Urinary bladder (tissue), 4 donors: ENCODE measurements around the gene SHC3. TPM values are rescaled to one million over a fixed set of nuclear protein-coding genes. Genes with fewer than 3 reads are reported as not detected.
"Not testable (repeated sequence)": the region's sequence is repeated elsewhere in the genome, so short reads cannot be mapped to it uniquely, and the experiment has no call there.

ENCODE experiments used
- DNase-seq: peaks from one replicate; pipeline ENCODE4 v3.0.0-alpha.2; 2015; ENCODE audit errors: extremely low spot score
- H3K27ac ChIP-seq: one replicate; pipeline ENCODE4 v1.5.1; 2013; ENCODE audit warnings: low read depth, mild to moderate bottlenecking, moderate library complexity
- H3K36me3 ChIP-seq: one replicate; pipeline ENCODE4 v1.6.1; 2013; ENCODE audit warnings: mild to moderate bottlenecking, moderate library complexity; ENCODE audit not compliant: insufficient read depth
- H3K4me1 ChIP-seq: one replicate; pipeline ENCODE4 v1.6.1; 2013; ENCODE audit warnings: mild to moderate bottlenecking, moderate library complexity; ENCODE audit not compliant: insufficient read depth
- H3K4me3 ChIP-seq: one replicate; pipeline ENCODE4 v1.5.1; 2013; ENCODE audit warnings: low read depth, low read length
- WGBS: extraction: QIAGEN DNeasy Blood & Tissue Kit; methylation state at CpG from one replicate; pipeline ENCODE4 v1.1.7; 2013; 5-methylcytosine and 5-hydroxymethylcytosine counted together
- polyA plus RNA-seq: library from polyadenylated mRNA; stranded (reverse); fragments of 200-250 nt; gene quantifications from one replicate; pipeline ENCODE4 v1.2.3, GENCODE V29; 2013
- total RNA-seq: library from RNA; depleted of rRNA; stranded (reverse); fragments of >200 nt; gene quantifications from one replicate; pipeline ENCODE4 v1.2.3, GENCODE V29; 2014
- donor health status: healthy with polysubstance abuse.
- donor health status: healthy.

SHC3 gene, protein sequence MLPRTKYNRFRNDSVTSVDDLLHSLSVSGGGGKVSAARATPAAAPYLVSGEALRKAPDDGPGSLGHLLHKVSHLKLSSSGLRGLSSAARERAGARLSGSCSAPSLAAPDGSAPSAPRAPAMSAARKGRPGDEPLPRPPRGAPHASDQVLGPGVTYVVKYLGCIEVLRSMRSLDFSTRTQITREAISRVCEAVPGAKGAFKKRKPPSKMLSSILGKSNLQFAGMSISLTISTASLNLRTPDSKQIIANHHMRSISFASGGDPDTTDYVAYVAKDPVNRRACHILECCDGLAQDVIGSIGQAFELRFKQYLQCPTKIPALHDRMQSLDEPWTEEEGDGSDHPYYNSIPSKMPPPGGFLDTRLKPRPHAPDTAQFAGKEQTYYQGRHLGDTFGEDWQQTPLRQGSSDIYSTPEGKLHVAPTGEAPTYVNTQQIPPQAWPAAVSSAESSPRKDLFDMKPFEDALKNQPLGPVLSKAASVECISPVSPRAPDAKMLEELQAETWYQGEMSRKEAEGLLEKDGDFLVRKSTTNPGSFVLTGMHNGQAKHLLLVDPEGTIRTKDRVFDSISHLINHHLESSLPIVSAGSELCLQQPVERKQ
- total RNA-seq (2.0 TPM), polyA plus RNA-seq (1.6 TPM)

GRCh38 chr9:89177944-89178829, at the start of gene SHC3:
TSS of gene SHC3 (minus strand) at chr9:89178818. CDS start at chr9:89178460, 358 bp downstream.
- 2% methylated on average over 96 of the region's 96 CpGs for WGBS
- DNase-seq = no peak
- no peak within 1 kb of the TSS for H3K27ac ChIP-seq
- peak within 1 kb of the TSS; percentile 47 for H3K4me3 ChIP-seq
- H3K36me3 ChIP-seq = no peaks in the 10 kb centered on the region
- peaks cover 4% of the 10 kb centered on the region for H3K4me1 ChIP-seq

DNA sequence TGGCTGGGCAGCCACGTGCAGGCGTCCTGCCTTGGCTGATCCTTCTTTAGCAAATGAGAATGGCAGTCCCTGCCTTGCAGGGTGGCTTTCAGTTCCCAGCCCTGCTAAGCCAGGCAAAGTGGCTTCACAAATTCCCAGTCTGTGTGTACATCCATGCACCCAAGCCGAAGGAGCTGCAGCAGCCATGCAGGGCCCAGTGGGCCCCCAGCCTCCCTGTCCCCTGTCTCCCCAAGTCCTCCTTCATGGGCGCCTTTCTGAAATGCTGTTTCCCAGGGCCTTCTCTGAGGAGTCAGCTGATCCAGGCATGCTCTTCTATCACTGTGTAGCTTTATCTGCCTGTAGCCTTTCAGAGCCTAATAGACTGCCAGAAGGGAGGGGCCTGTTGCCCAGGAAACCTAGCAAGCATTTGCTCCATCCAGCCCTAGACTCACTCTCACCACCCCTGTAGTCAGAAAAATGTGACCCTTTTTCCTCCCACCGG, 47.4 kb upstream of the SHC3 start:
- Histone ChIP-seq H3K36me3 (no peaks in the 10 kb centered on the region), H3K4me1 (peaks cover 2% of the 10 kb centered on the region), H3K4me3 (no peak overlapping the region), H3K27ac (no peak overlapping the region)
- DNase-seq = peak; percentile 25
- 39% methylated on average over 5 of the region's 5 CpGs for WGBS

GRCh38 chr9:89225587-89225986, 47.0 kb upstream of the SHC3 start:
- H3K27ac ChIP-seq = no peak overlapping the region
- peak; percentile 25 for DNase-seq
- H3K4me3 ChIP-seq = no peak overlapping the region
- no peaks in the 10 kb centered on the region for H3K36me3 ChIP-seq
- peaks cover 2% of the 10 kb centered on the region for H3K4me1 ChIP-seq
- WGBS = 33% methylated on average over 5 of the region's 5 CpGs

GRCh38 chr9:89225036-89225435, 46.4 kb upstream of the SHC3 start:
- Histone ChIP-seq H3K27ac (no peak overlapping the region), H3K4me1 (peaks cover 2% of the 10 kb centered on the region), H3K4me3 (no peak overlapping the region), H3K36me3 (no peaks in the 10 kb centered on the region)
- DNase-seq = no peak
- WGBS = 73% methylated on average over 4 of the region's 4 CpGs

DNA sequence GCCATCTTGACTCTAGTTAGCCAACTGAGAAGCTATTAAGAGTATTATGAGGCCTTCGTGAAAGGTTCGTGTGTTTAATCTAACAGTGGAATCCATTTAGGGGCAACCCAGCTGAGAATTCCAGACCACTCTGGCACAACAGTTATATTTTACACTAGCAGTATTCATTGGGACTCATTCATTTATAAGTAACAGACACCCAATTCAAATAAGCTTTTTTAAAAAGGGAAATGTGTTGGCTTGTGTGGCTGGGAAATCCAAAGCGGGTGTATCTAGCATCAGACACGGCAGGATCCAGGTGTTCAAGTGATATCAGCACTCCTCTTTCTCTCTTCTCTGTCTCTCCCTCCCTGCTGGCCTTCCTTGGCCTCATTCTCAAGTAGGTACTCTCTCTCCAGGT, 46.0 kb upstream of the SHC3 start:
- Histone ChIP-seq H3K4me3 (no peak overlapping the region), H3K4me1 (peaks cover 2% of the 10 kb centered on the region), H3K36me3 (no peaks in the 10 kb centered on the region), H3K27ac (no peak overlapping the region)
- no peak for DNase-seq
- 88% methylated on average over 4 of the region's 4 CpGs for WGBS

GRCh38 chr9:89223396-89223977, 44.9 kb upstream of the SHC3 start:
- H3K4me3 ChIP-seq = no peak overlapping the region
- H3K4me1 ChIP-seq = peaks cover 2% of the 10 kb centered on the region
- DNase-seq = no peak
- H3K27ac ChIP-seq = no peak overlapping the region
- no peaks in the 10 kb centered on the region for H3K36me3 ChIP-seq
- WGBS = 80% methylated on average over 5 of the region's 5 CpGs

DNA sequence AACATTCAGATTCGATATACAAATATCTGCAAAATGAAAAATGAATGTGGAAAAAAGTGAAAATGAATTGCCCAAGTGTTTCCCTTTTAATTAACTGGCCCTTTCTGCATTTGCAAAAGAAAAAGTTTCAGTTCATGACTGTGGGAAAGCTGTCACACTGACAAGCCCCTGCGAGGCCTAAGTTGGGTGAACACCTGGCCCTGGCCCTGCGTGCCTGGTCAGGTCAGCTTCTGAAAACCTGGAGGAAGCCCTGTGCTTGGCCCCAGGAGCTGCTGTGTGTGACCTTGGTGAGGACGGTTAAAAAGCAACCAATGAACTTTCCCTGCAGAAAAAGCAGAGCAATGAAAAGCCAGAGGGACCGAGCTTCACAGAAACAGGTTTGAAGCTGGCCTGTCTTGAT, 41.0 kb upstream of the SHC3 start:
- no peak overlapping the region for H3K4me3 ChIP-seq
- H3K36me3 ChIP-seq = no peaks in the 10 kb centered on the region
- DNase-seq = no peak
- WGBS = 87% methylated on average over 5 of the region's 5 CpGs
- H3K4me1 ChIP-seq = no peaks in the 10 kb centered on the region
- H3K27ac ChIP-seq = no peak overlapping the region

DNA sequence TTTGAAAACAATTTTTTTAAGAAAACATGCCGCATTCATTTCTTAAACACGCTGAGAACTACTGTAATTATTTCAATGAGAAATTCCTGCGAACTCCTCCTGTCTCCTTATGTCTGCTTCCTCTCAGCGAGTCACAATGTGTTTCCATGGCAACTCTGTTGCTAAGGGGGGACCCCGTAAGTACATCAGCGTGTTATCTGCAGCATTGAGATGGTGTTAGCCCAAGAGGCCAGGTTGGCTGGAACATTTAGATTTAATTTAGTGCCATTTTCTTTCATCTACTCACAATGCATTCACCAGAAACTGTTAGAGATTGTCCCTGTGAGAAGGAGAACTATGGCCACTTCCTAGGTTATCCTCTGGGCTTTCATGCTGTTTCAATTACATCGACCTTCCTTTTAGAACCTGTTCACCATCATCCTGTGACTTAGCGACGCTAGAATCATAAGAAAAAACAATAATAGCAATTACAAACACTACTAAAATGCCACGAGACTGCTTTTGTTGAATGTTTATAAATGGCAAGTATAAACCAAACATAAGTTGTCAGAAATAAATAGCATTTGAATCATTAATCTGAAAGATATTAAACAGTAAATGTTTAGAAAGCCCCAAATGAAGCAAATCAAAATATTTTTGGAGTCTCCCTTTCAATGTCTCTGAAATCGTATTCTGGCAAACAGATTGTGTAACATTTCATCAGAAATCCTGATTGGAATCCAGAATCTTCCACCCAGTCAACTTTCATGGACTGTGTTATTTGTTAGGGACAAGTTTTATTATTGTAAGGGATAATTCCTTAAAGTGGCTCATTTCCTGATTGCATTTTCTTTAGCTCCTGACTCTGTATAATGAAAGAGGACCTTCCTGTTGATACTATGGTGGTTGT, 39.7 kb upstream of the SHC3 start:
- Histone ChIP-seq H3K4me1 (no peaks in the 10 kb centered on the region), H3K36me3 (no peaks in the 10 kb centered on the region), H3K27ac (no peak overlapping the region), H3K4me3 (no peak overlapping the region)
- 35% methylated on average over 11 of the region's 11 CpGs for WGBS
- no peak for DNase-seq

GRCh38 chr9:89215342-89215741, 36.7 kb upstream of the SHC3 start:
- no peaks in the 10 kb centered on the region for H3K36me3 ChIP-seq
- WGBS = 74% methylated on average over 3 of the region's 3 CpGs
- H3K4me1 ChIP-seq = no peaks in the 10 kb centered on the region
- H3K4me3 ChIP-seq = no peak overlapping the region
- H3K27ac ChIP-seq = no peak overlapping the region
- no peak for DNase-seq

DNA sequence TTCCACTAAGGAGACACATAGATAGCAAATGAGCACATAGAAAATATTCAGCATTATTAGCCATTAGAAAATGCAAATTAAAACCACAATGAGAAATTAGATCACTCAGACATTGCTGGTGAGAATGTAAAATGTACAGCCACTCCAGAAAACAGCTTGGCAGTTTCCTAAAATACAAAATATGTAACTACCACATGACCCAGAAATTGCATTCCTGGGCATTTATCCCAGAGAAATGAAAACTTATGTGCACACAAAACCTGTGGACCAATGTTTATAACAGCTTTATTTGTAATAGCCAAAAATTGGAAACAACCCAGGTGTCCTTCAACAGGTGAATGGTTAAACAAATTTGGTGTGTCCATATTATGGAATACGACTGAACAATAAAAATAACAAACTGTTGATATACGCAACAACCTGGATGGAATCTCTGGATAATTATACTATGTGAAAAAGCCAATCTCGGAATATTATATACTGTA, 34.8 kb upstream of the SHC3 start:
- 79% methylated on average over 3 of the region's 3 CpGs for WGBS
- Histone ChIP-seq H3K36me3 (no peaks in the 10 kb centered on the region), H3K4me1 (no peaks in the 10 kb centered on the region), H3K4me3 (no peak overlapping the region), H3K27ac (no peak overlapping the region)
- no peak for DNase-seq

- DNase-seq = no peak
- 90% methylated on average over 1 of the region's 1 CpG for WGBS
Measured at GRCh38 chr9:89212171-89212570, 33.6 kb upstream of the SHC3 start.

DNA sequence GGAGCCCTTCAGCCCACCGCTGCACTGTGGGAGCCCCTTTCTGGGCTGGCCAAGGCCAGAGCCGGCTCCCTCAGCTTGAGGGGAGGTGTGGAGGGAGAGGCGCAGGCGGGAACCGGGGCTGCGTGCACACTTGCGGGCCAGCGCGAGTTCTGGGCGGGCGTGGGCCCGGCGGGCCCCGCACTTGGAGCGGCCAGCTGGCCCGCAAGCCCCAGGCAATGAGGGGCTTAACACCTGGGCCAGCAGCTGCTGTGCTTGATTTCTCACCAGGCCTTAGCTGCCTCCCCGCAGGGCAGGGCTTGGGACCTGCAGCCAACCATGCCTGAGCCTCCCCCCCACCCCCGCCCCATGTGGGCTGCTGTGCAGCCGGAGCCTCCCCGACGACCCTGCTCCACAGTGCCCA, 30.7 kb upstream of the SHC3 start:
- H3K4me3 ChIP-seq, H3K4me1 ChIP-seq, H3K27ac ChIP-seq, H3K36me3 ChIP-seq, DNase-seq: not testable (repeated sequence)
- WGBS = 96% methylated on average over 21 of the region's 21 CpGs

More at GRCh38 chr9:89212171-89212570, 33.6 kb upstream of the SHC3 start:
- Histone ChIP-seq H3K4me1 (no peaks in the 10 kb centered on the region), H3K4me3 (no peak overlapping the region), H3K27ac (no peak overlapping the region), H3K36me3 (no peaks in the 10 kb centered on the region)
